CD1c-positive myeloid dendritic cell (primary cell): ENCODE measurements around the gene GARIN5B.
A peak's percentile ranks its signal among the peaks of the same experiment; 100 is the strongest.
"Not testable (repeated sequence)": the region's sequence is repeated elsewhere in the genome, so short reads cannot be mapped to it uniquely, and the experiment has no call there.

Source experiments
- DNase-seq: peaks from one replicate; pipeline ENCODE4 v3.0.0-alpha.2; 2016; ENCODE audit errors: extremely low spot score

GARIN5B gene

GRCh38 chr19:55362990-55363716 is at the start of gene GARIN5B:
Gene GARIN5B, minus strand, starts transcription at chr19:55363260. Its CDS starts 194 bp downstream, at chr19:55363066.
- DNase-seq = no peak

DNA sequence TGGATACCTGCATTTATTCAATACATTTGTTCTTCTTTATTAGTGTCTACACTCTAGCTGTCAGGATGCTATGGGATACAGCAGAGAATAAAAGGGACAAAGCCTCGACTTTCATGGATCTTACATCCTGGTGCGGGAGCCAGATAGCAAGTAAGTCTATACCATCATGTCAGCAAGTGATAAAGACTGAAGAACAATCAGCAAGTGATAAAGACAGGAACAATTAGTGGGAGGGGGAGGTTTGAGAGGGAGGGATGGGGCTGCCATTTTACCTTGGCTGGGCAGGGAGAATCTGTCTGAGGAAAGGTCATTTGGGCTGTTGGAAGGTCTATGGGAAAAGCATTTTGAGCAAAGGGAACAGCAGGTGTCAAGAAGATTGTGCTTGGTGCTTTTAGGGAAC is 47.1 kb upstream of the GARIN5B start:
- no peak for DNase-seq

DNA sequence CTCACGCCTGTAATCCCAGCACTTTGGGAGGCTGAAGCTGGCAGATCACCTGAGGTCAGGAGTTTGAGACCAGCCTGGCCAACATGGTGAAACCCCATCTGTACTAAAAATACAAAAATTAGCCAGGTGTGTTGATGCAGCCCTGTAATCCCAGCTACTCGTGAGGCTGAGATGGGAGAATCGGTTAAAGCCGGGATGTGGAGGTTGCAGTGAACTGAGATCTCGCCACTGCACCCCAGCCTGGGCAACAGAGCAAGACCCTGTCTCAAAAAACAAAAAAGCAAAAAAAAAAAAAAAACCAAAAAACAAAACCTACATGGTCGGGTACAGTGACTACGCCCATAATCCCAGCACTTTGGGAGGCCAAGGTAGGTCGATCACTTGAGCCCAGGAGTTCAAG is 46.1 kb upstream of the GARIN5B start:
- DNase-seq = not testable (repeated sequence)

- DNase-seq = no peak
Observed at GRCh38 chr19:55408533-55408872, 45.4 kb upstream of the GARIN5B start.

DNA sequence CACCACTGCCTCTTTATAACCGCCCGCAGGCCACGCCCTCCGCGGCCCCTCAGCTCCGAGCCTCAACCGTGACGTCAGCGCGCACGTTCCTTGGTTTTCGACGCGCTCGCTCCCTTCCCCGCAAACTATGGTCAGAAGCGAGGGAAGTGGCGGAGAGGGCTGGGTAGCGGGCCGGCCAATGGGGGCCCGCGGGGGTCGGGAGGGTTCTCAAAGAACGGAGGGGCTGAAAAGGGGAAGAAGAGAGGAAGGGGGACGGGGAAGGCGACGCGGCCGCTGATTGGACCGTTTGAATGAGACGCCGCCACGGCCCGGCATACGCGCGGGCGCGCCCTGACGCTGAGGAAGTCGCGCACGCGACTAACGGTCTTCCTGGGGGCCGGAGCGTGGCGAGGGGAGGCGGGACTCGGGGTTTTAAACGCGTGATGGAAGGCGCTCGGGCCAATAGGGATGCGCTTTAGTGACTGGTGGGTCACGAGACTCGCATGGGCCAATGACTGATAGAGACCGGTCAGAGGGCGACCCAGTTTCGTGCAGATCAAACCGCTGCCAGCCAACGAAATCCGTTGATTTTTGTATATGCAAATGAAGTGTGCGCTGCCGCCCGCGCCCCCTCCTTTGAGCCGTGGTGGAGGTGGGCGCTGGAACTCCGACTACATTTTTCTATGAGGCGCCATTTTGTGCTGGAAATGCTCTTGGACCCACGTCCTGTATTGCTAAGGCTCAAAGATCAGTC is 44.9 kb upstream of the GARIN5B start:
- peak; percentile 99 for DNase-seq

DNA sequence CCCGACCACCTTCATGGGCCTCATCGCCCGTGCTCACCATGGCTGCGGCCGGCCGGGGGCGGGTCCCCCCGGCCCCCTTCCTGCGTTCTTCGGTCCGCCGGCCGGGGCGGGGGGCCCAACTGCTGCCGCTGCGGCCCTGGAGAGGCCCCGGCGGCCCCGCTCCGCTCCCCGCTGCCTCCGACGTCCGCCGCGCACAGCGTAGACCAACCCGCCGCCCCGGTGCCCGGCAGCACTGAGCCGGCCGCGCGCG is 44.4 kb upstream of the GARIN5B start, which contains the start of gene UBE2S:
Gene UBE2S, minus strand, starts transcription at position 239 of the 250 bp plus-strand sequence. Its CDS starts 199 bp downstream, at position 40.
- DNase-seq = not testable (repeated sequence)

DNA sequence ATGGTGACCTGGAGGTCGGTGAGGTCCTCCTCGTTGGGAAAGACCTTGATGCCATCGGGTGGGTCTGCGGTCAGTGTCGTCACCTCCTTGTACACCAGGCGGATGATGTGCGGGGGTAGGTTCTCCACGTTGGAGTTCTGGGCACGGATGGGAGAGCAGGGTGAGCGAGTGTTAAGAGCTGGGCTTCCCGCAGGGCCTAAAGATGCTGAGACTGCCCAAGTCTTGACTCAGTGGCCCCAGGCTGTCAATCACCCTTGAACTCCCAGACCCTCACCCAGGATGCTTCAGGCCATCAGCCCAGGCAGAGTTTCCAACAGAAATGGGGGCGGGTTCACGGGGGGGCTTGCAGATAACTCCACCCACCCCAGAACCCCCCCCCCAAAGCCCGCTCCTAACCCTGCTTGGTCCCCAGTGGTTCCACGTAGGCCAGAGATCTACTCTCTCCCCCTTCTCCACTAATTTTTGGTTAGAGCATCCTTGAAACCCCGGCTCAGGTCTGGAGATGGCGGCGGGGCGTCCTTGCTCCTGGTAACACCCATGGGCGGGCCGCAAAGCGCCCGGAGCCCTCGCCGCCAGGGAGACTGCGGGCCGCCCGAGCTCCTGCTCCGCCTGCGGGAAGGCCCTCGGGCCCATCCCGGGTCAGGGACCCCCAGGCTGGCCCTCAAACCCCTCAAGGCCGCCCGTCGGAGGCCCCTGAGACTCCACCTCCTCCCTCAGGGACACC is 43.9 kb upstream of the GARIN5B start:
- peak; percentile 45 for DNase-seq

- no peak for DNase-seq
Observed at GRCh38 chr19:55406091-55406825, 43.2 kb upstream of the GARIN5B start.

DNA sequence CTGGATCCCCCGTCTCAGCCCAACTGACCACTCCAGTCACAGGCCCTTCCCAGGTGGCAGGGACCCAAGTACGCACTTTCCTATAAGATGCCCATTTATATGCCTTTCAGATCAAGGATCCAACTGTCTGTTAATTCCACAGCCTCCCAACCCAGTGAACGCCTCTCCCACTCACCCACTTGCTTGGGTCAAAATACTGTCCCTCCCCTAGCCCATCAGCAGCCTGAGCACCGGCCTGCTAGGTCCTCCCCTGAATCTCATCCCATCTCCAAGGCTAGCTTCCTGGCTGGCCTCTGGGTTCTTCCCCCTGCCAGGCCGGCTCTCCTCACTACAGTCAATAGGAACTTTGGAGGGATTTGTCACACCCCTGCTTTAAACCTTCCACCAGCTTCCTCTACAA is 42.6 kb upstream of the GARIN5B start:
- no peak for DNase-seq

- no peak for DNase-seq
Observed at GRCh38 chr19:55402509-55402908, 39.4 kb upstream of the GARIN5B start.

GRCh38 chr19:55401390-55401789 is 38.3 kb upstream of the GARIN5B start:
- not testable (repeated sequence) for DNase-seq

DNA sequence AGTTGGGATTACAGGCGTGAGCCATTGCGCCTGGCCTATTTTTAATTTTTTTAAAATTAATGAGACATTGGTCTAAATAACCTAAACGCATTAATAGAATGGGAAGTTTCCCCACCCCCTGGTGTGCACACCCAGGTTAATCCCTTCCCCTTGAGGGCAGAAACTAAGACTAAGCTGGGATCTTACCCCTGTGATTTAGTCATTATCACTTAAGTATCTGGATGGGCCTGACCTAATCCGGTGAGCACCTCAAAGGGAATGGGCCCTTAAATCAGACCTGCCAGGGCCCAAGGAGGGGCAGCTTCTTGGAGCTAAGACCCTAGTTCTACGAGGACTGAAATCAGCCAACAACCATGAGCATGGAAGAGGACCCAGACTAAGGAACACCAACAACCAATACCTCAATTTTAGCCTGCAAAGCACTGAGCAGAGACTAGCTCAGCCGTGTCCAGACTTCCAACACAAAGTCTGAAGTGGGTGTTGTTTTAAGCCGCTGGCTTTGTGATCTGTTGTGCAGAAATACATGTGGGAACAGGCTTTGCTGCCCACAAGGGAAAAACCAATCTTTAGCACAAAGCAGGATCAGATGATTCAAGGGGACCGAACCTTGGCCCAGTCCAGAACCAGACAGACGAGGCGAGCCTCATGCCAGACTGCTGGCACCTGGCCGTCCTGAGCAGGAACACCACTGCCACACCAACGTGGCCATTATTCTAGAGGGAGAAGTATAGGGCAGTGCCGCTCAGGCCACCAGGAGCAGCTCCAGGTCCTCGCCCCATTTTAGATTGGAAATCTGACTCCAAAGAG is 37.4 kb upstream of the GARIN5B start:
- DNase-seq = no peak

GRCh38 chr19:55398200-55398925 is 35.3 kb upstream of the GARIN5B start:
- peak; percentile 67 for DNase-seq

DNA sequence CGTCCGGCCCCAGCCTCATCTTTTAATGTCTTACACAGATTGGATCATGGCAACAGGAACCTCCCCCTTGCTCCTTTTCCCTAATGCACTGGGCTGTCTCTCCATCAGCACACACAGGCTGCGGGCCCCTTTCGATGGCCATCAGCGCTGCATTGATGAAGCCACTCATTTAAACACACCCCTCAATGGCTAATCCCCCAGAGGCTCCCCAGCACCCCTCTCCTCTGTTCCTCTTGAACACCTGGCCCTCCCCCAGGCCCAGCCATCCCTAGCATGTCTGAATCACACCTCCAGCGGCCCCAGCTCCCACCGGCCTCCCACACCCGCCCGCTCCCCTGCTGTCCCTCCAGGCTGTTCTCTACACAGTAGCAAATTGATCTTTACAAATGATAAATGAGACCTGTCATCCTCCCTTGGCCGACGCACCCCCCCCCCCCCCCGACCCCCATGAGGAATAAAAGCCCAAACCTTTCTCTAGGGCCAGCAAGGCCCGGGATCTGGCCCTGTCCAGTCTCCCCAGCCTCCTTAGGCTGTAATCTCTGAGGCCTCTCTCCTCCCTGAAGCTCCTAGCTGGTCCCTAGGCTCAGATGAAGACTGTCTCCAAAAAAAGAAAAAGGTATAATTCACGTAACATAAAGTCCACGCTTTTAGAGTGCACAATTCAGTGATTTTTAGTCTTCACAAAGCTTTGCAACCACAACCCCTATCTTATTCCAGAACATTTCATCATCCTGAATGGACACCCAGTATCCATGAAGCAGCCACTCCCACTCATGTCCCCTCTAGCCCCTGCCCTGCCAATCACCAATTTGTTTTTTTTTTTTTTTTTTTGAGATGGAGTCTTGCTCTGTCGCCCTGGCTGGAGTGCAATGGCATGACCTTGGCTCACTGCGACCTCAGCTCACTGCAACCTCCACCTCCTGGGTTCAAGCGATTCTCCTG is 30.0 kb upstream of the GARIN5B start:
- no peak for DNase-seq

DNA sequence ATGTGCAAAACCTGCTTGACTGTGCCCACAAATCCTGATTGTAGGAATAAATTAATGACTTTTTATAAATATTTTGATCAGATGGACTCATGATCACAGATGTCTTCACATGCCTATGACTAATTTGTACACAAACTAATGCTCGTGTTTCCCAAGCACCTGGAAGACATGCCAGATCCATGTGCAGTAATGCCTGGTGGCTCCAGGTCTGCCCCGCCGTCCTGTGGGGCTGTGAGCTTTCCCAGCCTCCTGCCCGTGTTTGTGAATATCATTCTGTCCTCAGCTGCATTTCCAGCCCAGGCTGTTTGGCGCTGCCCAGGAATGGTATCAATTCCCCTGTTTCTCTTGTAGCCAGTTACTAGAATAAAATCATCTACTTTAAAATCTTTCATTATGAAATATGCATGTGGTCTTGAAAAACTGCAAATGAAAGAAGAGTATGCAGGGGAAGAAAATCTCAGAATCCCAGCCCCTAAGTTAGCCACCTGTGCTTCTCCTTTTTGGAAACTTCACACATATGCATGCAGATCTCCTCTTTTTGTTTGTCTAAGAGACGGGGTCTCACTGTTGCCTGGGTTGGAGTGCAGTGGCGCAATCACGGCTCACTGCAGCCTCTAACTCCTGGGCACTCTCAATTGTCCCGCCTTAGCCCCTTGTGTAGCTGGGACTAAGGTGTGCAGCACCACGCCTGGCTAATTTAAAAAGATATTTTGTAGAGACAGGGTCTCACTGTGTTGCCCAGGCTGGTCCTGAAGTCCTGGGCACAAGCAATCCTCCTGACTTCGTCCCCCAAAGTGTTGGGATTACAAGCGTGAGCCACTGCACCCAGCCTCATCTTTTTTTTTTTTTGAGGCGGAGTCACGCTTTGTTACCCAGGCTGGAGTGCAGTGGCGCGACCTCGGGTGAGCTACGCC is 28.9 kb upstream of the GARIN5B start:
- DNase-seq = no peak

DNA sequence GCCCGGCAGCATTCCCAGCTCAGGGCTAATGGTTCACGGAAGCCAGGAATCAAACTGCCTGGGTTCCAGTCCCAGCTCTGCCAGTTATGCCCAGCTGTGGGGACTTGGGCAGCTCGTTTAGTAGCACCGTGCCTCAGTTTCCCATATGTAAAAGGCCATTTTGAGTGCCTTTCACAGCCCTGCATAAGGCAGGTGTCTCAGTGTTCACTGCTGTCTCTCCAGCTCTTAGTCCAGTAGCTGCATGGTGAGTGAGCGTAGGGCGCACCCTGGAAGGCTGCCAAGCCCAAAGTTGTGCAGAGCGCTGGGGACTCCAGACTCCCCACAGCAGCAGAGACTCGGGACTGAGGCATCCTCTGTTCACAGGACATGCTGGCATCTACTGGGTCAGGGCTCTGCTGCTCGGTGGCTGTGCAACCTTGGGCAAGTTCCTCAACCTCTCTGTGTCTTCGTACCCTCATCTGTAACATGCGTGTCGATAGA is 28.2 kb upstream of the GARIN5B start:
- no peak for DNase-seq

DNA sequence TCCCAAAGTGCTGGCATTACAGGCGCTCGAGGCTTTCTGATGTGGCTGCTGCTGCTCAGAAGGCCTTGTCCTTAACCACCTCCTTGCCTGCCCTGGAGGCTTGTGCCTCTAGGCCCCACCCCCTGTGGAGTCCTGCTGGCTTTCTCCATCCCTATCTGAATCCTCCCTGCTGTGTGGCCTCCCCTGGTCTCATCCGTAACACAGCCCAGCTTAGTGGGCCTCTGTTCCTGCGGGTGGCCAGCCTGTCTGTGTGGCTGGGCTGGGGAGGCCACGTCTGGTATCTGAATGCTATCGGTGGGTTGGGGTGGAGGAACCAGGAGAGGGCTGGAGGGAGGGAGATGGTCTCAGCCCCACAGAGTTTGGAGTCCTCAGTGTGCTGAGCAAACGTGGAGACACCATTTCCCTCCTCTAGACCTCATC is 27.4 kb upstream of the GARIN5B start:
- DNase-seq = no peak
